A549 treated with CpdA at 1 μM for 4 hours (cell line): ENCODE data around the gene CHMP4B. TPM values are rescaled to one million over a fixed set of nuclear protein-coding genes. Genes with fewer than 3 reads are reported as not detected.

Experiments used
- total RNA-seq: library from RNA; stranded (reverse); fragments of 200-300 nt; extraction: Qiagen RNA extraction; gene quantifications from 5 replicates; pipeline ENCODE4 v1.2.3, GENCODE V29; 2022; ENCODE audit warnings: low read depth

Gene CHMP4B, protein sequence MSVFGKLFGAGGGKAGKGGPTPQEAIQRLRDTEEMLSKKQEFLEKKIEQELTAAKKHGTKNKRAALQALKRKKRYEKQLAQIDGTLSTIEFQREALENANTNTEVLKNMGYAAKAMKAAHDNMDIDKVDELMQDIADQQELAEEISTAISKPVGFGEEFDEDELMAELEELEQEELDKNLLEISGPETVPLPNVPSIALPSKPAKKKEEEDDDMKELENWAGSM
- total RNA-seq, result 160 to 203 TPM (median 186 TPM) in 5 replicates

DNA sequence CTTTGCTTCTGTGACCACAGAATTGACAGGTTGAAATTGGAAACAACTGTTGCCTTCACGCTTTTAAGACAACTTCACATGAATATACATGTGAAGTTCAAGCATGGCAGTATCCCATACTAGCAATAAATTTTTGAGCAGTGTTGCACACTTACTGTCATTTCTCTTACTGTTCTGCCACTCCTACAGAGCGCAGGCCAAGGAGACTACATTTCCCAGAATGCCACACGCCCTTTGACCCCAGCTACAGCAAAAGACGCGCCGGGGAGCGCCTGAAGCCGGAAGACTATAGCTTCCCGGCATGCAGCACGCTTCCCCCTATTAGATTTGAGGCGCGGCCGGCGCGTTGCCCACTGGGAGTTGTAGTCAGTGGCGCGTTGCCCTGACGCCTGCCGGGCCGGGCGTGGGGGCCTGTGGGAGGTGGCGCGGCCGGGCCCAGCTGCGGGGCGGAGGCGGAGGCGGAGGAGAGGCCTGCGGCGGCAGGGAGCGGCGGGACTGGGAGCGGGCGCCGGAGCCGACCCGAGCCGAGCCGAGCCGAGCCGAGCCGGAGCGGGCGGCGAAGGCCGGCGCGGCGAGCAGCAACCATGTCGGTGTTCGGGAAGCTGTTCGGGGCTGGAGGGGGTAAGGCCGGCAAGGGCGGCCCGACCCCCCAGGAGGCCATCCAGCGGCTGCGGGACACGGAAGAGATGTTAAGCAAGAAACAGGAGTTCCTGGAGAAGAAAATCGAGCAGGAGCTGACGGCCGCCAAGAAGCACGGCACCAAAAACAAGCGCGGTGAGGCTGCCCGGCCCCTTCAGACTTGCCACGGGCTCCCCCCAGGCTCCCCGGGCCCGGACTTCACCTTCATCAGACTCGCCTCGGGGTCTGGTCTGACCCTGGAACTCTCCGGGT lies at the start of gene CHMP4B:
CHMP4B (plus strand) TSS at position 464 of the 891 bp plus-strand sequence; CDS start at position 585, 121 bp downstream.

Other genes with a start within 250 kb of the CHMP4B start
- 0.06 to 0.18 TPM (median 0.09 TPM) in 5 replicates for gene C20orf144, start 149.0 kb upstream of the CHMP4B start, total RNA-seq
- gene ACTL10, start 144.4 kb upstream of the CHMP4B start, total RNA-seq, result 0.02 TPM in 1 of 5 replicates, not detected in the others
- 10.7 to 15.2 TPM (median 14.2 TPM) in 5 replicates for gene NECAB3, start 136.9 kb upstream of the CHMP4B start, total RNA-seq
- 27.2 to 31.6 TPM (median 29.4 TPM) in 5 replicates for gene E2F1, start 125.0 kb upstream of the CHMP4B start, total RNA-seq
- gene PXMP4, start 91.0 kb upstream of the CHMP4B start, total RNA-seq, result 4.3 to 8.1 TPM (median 5.7 TPM) in 5 replicates
- 2.9 to 5.5 TPM (median 4.4 TPM) in 5 replicates for gene ZNF341, start 79.4 kb upstream of the CHMP4B start, total RNA-seq
- gene RALY, start 182.6 kb downstream of the CHMP4B start, total RNA-seq, result 122 to 157 TPM (median 152 TPM) in 5 replicates